ENCODE results near the gene PI3.

PI3 gene

DNA sequence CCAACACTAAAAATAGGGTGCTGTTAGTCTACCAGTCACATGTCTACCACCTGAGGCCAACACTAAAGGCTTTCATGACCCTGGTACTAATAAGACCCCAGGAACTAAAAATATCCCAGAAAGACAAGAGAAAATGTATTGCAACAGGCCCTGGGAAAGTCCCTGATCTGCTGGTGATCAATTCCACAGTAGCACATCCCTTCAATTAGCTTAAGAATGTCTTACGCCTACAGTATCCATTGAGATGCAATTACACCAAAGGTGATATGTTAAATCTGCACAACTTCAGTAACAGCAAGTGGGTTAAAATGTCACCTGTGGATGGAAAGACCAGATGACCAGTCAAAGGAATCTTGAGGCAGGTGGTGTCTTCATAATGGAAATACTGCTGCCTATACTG is 35.2 kb downstream of the PI3 start:
- H3K4me3 ChIP-seq (ENCODE audit: control insufficient read depth in 1 of 7, extremely low read depth in 1 of 7, insufficient read depth in 4 of 7, low read depth in 2 of 7, low read length in 6 of 7) = no peak overlapping the region
- ChIA-PET POLR2A (no interaction called here), CTCF (no interaction called here)
- 100% methylated on average over 1 of the region's 1 CpG for WGBS (ENCODE audit: insufficient coverage)
- H3K9me3 ChIP-seq (ENCODE audit: control extremely low read depth in 1 of 5, control insufficient read depth in 4 of 5, insufficient read depth in 2 of 5, low read depth in 1 of 5, low read length in 4 of 5) = no peaks in the 10 kb centered on the region
- peaks cover 0 to 4% (median 0%) of the 10 kb centered on the region in 5 experiments for H3K27me3 ChIP-seq (replicated peaks in 2 of 5; ENCODE audit: control insufficient read depth in 4 of 5, insufficient read depth in 5 of 5, low read length in 4 of 5)
- no peaks in the 10 kb centered on the region for H3K36me3 ChIP-seq (ENCODE audit: control insufficient read depth in 4 of 4, insufficient read depth in 4 of 4, low read length in 3 of 4)
- H3K4me1 ChIP-seq (ENCODE audit: control extremely low read depth in 1 of 4, control insufficient read depth in 4 of 4, insufficient read depth in 4 of 4, low read length in 3 of 4) = peaks cover 0 to 11% (median 1%) of the 10 kb centered on the region in 4 experiments
- H3K27ac ChIP-seq (ENCODE audit: insufficient read depth in 1 of 2, low read depth in 1 of 2, low read length in 2 of 2, poor library complexity in 1 of 2, severe bottlenecking in 2 of 2) = no peak overlapping the region
- no peak for DNase-seq

DNA sequence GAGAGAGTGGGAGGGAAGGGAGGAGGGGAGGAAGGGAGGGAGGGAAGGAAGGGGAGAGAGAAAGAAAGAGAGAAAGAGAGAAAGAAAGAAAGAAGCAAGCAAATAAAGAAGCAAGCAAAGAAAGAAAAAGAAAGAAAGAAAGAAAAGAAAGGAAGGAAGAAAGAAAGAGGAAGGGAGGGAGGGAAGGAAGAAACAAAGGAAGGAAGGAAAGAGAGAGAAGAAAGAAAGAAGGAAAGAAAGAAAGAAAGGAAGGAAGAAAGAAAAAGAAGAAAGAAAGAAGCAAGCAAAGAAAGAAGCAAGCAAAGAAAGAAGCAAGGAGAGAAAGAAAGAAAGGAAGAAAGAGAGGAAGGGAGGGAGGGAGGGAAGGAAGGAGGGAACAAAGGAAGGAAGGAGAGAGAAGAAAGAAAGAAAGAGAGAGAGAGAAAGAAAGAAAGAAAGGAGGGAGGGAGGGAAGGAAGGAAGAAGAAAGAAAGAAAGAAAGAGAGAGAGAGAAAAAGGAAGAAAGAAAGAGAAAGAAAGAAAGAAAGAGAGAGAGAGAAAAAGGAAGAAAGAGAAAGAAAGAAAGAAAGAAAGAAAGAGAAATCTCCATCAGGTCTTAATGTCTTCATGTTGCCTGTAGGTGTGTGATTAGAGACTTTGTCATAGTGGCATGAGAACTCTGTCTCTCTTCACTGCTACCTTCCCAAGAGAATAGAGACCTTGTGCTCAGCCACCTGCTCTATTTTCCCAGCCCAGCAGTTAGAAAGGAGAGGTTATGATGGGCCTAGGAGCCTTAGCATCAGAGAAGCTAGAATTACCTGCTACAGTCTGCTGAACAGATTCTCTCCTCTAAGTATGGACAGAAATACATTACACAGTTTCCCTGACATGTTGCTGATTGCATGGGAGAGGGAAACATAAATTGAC is 37.1 kb downstream of the PI3 start:
- no peak overlapping the region for H3K4me3 ChIP-seq (ENCODE audit: control insufficient read depth in 1 of 7, extremely low read depth in 1 of 7, insufficient read depth in 4 of 7, low read depth in 2 of 7, low read length in 6 of 7)
- no peak overlapping the region for H3K27ac ChIP-seq (ENCODE audit: insufficient read depth in 1 of 2, low read depth in 1 of 2, low read length in 2 of 2, poor library complexity in 1 of 2, severe bottlenecking in 2 of 2)
- ChIA-PET CTCF (no interaction called here), POLR2A (no interaction called here)
- DNase-seq = no peak
- H3K9me3 ChIP-seq (ENCODE audit: control extremely low read depth in 1 of 5, control insufficient read depth in 4 of 5, insufficient read depth in 2 of 5, low read depth in 1 of 5, low read length in 4 of 5) = no peaks in the 10 kb centered on the region
- H3K27me3 ChIP-seq (replicated peaks in 2 of 5; ENCODE audit: control insufficient read depth in 4 of 5, insufficient read depth in 5 of 5, low read length in 4 of 5) = peaks cover 0 to 4% (median 0%) of the 10 kb centered on the region in 5 experiments
- H3K4me1 ChIP-seq (ENCODE audit: control extremely low read depth in 1 of 4, control insufficient read depth in 4 of 4, insufficient read depth in 4 of 4, low read length in 3 of 4) = peaks cover 0 to 3% (median 0%) of the 10 kb centered on the region in 4 experiments
- no peaks in the 10 kb centered on the region for H3K36me3 ChIP-seq (ENCODE audit: control insufficient read depth in 4 of 4, insufficient read depth in 4 of 4, low read length in 3 of 4)

DNA sequence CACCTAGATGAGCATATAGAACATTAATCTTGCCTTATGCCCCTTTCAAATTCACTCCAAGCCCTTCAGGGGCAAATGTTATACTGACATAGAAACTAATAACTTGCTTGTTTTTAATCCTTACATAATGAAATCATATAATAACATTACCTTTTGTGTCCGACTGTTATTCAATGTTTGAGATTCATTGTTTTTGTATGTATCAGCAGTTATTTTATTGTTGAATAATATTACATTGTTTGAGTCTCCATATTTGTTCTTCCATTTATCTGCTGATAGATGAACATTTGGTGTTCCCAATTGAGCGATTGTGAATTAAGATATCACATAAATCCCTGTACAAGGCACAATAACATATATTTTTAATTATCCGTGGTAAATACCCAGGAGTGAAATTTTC is 38.1 kb downstream of the PI3 start:
- H3K27ac ChIP-seq (ENCODE audit: insufficient read depth in 1 of 2, low read depth in 1 of 2, low read length in 2 of 2, poor library complexity in 1 of 2, severe bottlenecking in 2 of 2) = no peak overlapping the region
- whole genome bisulfite sequencing (ENCODE audit: insufficient coverage) = no CpG with 5 or more reads among the region's 3 CpGs
- peaks cover 0 to 2% (median 0%) of the 10 kb centered on the region in 5 experiments for H3K27me3 ChIP-seq (replicated peaks in 2 of 5; ENCODE audit: control insufficient read depth in 4 of 5, insufficient read depth in 5 of 5, low read length in 4 of 5)
- DNase-seq = no peak
- ChIA-PET CTCF (no interaction called here), POLR2A (no interaction called here)
- no peaks in the 10 kb centered on the region for H3K9me3 ChIP-seq (ENCODE audit: control extremely low read depth in 1 of 5, control insufficient read depth in 4 of 5, insufficient read depth in 2 of 5, low read depth in 1 of 5, low read length in 4 of 5)
- H3K36me3 ChIP-seq (ENCODE audit: control insufficient read depth in 4 of 4, insufficient read depth in 4 of 4, low read length in 3 of 4) = no peaks in the 10 kb centered on the region
- H3K4me3 ChIP-seq (ENCODE audit: control insufficient read depth in 1 of 7, extremely low read depth in 1 of 7, insufficient read depth in 4 of 7, low read depth in 2 of 7, low read length in 6 of 7) = no peak overlapping the region
- no peaks in the 10 kb centered on the region for H3K4me1 ChIP-seq (ENCODE audit: control extremely low read depth in 1 of 4, control insufficient read depth in 4 of 4, insufficient read depth in 4 of 4, low read length in 3 of 4)

DNA sequence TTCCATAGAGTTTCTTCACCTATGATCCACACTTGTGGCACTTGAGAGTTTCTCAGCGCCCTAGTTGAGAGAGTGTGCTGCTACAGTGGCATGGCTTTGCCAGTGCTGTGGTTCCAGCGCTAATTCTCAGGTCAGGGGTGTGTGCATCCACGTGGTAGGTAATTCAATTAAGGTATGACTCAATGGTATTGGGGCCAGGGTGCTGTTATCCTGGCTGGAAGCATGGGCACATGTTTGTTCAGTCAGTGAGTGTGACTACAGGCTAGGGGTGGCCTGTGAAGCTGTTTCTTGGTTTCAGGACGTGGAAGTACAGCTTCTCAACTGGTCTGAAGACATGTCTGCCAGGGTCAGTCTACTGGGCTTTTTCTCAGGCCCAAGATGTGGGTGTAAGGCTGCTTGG is 43.4 kb downstream of the PI3 start:
- no peak for DNase-seq
- ChIA-PET CTCF (no interaction called here), POLR2A (no interaction called here)
- WGBS (ENCODE audit: insufficient coverage) = 100% methylated on average over 3 of the region's 4 CpGs
- H3K36me3 ChIP-seq (ENCODE audit: control insufficient read depth in 4 of 4, insufficient read depth in 4 of 4, low read length in 3 of 4) = no peaks in the 10 kb centered on the region
- H3K9me3 ChIP-seq (ENCODE audit: control extremely low read depth in 1 of 5, control insufficient read depth in 4 of 5, insufficient read depth in 2 of 5, low read depth in 1 of 5, low read length in 4 of 5) = peaks cover 0 to under 1% (median 0%) of the 10 kb centered on the region in 5 experiments
- H3K27me3 ChIP-seq (replicated peaks in 2 of 5; ENCODE audit: control insufficient read depth in 4 of 5, insufficient read depth in 5 of 5, low read length in 4 of 5) = peaks cover 0 to 7% (median 4%) of the 10 kb centered on the region in 5 experiments
- no peak overlapping the region for H3K4me3 ChIP-seq (ENCODE audit: control insufficient read depth in 1 of 7, extremely low read depth in 1 of 7, insufficient read depth in 4 of 7, low read depth in 2 of 7, low read length in 6 of 7)
- H3K4me1 ChIP-seq (ENCODE audit: control extremely low read depth in 1 of 4, control insufficient read depth in 4 of 4, insufficient read depth in 4 of 4, low read length in 3 of 4) = no peaks in the 10 kb centered on the region
- no peak overlapping the region for H3K27ac ChIP-seq (ENCODE audit: insufficient read depth in 1 of 2, low read depth in 1 of 2, low read length in 2 of 2, poor library complexity in 1 of 2, severe bottlenecking in 2 of 2)

DNA sequence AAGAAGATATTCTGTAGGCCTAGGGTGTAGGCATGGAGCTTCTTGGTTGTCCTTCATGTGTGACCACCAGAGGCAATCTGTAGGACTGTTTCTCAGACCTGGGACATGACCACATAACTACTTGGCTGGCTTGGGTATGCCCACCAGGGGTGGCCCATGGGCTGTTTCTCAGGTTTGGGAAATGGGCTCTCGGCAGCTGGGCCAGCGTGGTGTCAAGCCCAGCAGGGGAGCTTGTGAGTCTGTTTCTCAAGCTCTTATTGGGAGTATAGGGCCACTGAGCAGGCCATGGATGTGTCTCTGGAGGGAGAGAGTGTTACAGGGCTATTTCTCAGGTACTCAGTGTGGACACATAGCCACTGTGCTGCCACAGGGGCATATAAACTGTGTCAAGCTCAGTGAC is 43.9 kb downstream of the PI3 start:
- Histone ChIP-seq H3K27me3 (replicated peaks in 2 of 5; ENCODE audit: control insufficient read depth in 4 of 5, insufficient read depth in 5 of 5, low read length in 4 of 5) (peaks cover under 1 to 10% (median 4%) of the 10 kb centered on the region in 5 experiments), H3K9me3 (ENCODE audit: control extremely low read depth in 1 of 5, control insufficient read depth in 4 of 5, insufficient read depth in 2 of 5, low read depth in 1 of 5, low read length in 4 of 5) (peaks cover 0 to 2% (median 0%) of the 10 kb centered on the region in 5 experiments), H3K36me3 (ENCODE audit: control insufficient read depth in 4 of 4, insufficient read depth in 4 of 4, low read length in 3 of 4) (no peaks in the 10 kb centered on the region), H3K4me1 (ENCODE audit: control extremely low read depth in 1 of 4, control insufficient read depth in 4 of 4, insufficient read depth in 4 of 4, low read length in 3 of 4) (no peaks in the 10 kb centered on the region), H3K27ac (ENCODE audit: insufficient read depth in 1 of 2, low read depth in 1 of 2, low read length in 2 of 2, poor library complexity in 1 of 2, severe bottlenecking in 2 of 2) (no peak overlapping the region), H3K4me3 (ENCODE audit: control insufficient read depth in 1 of 7, extremely low read depth in 1 of 7, insufficient read depth in 4 of 7, low read depth in 2 of 7, low read length in 6 of 7) (no peak overlapping the region)
- 100% methylated on average over 2 of the region's 2 CpGs for WGBS (ENCODE audit: insufficient coverage)
- CTCF ChIA-PET = no interaction called here
- POLR2A ChIA-PET = no interaction called here
- no peak for DNase-seq

DNA sequence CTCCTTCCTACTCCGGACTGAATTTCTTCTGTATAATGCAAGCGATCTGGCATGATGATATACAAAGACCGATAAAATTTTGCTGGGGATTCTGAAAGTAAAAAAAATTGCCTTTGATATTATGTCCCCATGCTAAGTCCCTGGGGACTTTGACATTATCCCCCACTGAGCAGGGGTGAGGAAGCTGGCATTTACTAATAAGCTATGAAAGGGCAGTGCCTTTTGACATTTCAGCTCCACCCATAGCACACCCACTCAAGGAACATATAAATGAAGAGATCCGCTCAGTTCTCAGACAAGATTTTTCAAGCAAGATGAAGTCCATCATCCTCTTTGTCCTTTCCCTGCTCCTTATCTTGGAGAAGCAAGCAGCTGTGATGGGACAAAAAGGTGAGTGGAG is 46.4 kb downstream of the PI3 start, which contains the start of gene SEMG2:
TSS of gene SEMG2 (plus strand) at position 298 of the 400 bp plus-strand sequence. CDS start at position 315, 17 bp downstream.
- no peaks in the 10 kb centered on the region for H3K36me3 ChIP-seq (ENCODE audit: control insufficient read depth in 4 of 4, insufficient read depth in 4 of 4, low read length in 3 of 4)
- DNase-seq = no peak
- ChIA-PET CTCF (no interaction called here), POLR2A (no interaction called here)
- peaks cover 4 to 22% (median 6%) of the 10 kb centered on the region in 5 experiments for H3K27me3 ChIP-seq (replicated peaks in 2 of 5; ENCODE audit: control insufficient read depth in 4 of 5, insufficient read depth in 5 of 5, low read length in 4 of 5)
- H3K4me3 ChIP-seq (ENCODE audit: control insufficient read depth in 1 of 7, extremely low read depth in 1 of 7, insufficient read depth in 4 of 7, low read depth in 2 of 7, low read length in 6 of 7) = no peak within 1 kb of the TSS
- H3K9me3 ChIP-seq (ENCODE audit: control extremely low read depth in 1 of 5, control insufficient read depth in 4 of 5, insufficient read depth in 2 of 5, low read depth in 1 of 5, low read length in 4 of 5) = peaks cover 0 to 2% (median 0%) of the 10 kb centered on the region in 5 experiments
- H3K27ac ChIP-seq (ENCODE audit: insufficient read depth in 1 of 2, low read depth in 1 of 2, low read length in 2 of 2, poor library complexity in 1 of 2, severe bottlenecking in 2 of 2) = no peak within 1 kb of the TSS
- WGBS (ENCODE audit: insufficient coverage) = 100% methylated on average over 2 of the region's 4 CpGs
- no peaks in the 10 kb centered on the region for H3K4me1 ChIP-seq (ENCODE audit: control extremely low read depth in 1 of 4, control insufficient read depth in 4 of 4, insufficient read depth in 4 of 4, low read length in 3 of 4)

DNA sequence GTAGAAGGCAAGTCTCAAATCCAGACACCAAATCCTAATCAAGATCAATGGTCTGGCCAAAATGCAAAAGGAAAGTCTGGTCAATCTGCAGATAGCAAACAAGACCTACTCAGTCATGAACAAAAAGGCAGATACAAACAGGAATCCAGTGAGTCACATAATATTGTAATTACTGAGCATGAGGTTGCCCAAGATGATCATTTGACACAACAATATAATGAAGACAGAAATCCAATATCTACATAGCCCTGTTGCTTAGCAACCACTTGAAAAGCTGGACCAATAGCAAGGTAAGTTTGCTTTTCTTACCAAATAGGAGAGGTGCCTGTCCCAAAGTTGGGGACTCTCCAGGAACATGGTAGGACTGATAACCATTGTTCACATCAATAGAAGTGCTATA is 48.4 kb downstream of the PI3 start:
- DNase-seq = no peak
- H3K27me3 ChIP-seq (replicated peaks in 2 of 5; ENCODE audit: control insufficient read depth in 4 of 5, insufficient read depth in 5 of 5, low read length in 4 of 5) = peaks cover 4 to 22% (median 15%) of the 10 kb centered on the region in 5 experiments
- no peak overlapping the region for H3K27ac ChIP-seq (ENCODE audit: insufficient read depth in 1 of 2, low read depth in 1 of 2, low read length in 2 of 2, poor library complexity in 1 of 2, severe bottlenecking in 2 of 2)
- no peak overlapping the region for H3K4me3 ChIP-seq (ENCODE audit: control insufficient read depth in 1 of 7, extremely low read depth in 1 of 7, insufficient read depth in 4 of 7, low read depth in 2 of 7, low read length in 6 of 7)
- POLR2A ChIA-PET = no interaction called here
- CTCF ChIA-PET = no interaction called here
- no peaks in the 10 kb centered on the region for H3K36me3 ChIP-seq (ENCODE audit: control insufficient read depth in 4 of 4, insufficient read depth in 4 of 4, low read length in 3 of 4)
- H3K9me3 ChIP-seq (ENCODE audit: control extremely low read depth in 1 of 5, control insufficient read depth in 4 of 5, insufficient read depth in 2 of 5, low read depth in 1 of 5, low read length in 4 of 5) = peaks cover 0 to 2% (median 0%) of the 10 kb centered on the region in 5 experiments
- no peaks in the 10 kb centered on the region for H3K4me1 ChIP-seq (ENCODE audit: control extremely low read depth in 1 of 4, control insufficient read depth in 4 of 4, insufficient read depth in 4 of 4, low read length in 3 of 4)
